ENCODE results near the gene SLC39A11.

SLC39A11 gene

GRCh38 chr17:72702136-72702735 is 390.3 kb downstream of the SLC39A11 start:
- no peak overlapping the region for H3K27ac ChIP-seq (replicated peaks)
- TF ChIP-seq, protein P1, sequence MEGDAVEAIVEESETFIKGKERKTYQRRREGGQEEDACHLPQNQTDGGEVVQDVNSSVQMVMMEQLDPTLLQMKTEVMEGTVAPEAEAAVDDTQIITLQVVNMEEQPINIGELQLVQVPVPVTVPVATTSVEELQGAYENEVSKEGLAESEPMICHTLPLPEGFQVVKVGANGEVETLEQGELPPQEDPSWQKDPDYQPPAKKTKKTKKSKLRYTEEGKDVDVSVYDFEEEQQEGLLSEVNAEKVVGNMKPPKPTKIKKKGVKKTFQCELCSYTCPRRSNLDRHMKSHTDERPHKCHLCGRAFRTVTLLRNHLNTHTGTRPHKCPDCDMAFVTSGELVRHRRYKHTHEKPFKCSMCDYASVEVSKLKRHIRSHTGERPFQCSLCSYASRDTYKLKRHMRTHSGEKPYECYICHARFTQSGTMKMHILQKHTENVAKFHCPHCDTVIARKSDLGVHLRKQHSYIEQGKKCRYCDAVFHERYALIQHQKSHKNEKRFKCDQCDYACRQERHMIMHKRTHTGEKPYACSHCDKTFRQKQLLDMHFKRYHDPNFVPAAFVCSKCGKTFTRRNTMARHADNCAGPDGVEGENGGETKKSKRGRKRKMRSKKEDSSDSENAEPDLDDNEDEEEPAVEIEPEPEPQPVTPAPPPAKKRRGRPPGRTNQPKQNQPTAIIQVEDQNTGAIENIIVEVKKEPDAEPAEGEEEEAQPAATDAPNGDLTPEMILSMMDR (IDR thresholded peaks at IDR 0.05; ENCODE audit: insufficient read depth, low read length), result no peak
- TF ChIP-seq SPI1 (IDR thresholded peaks at IDR 0.05; ENCODE audit: borderline replicate concordance, low read depth), result no peak
- TF ChIP-seq, protein P2, sequence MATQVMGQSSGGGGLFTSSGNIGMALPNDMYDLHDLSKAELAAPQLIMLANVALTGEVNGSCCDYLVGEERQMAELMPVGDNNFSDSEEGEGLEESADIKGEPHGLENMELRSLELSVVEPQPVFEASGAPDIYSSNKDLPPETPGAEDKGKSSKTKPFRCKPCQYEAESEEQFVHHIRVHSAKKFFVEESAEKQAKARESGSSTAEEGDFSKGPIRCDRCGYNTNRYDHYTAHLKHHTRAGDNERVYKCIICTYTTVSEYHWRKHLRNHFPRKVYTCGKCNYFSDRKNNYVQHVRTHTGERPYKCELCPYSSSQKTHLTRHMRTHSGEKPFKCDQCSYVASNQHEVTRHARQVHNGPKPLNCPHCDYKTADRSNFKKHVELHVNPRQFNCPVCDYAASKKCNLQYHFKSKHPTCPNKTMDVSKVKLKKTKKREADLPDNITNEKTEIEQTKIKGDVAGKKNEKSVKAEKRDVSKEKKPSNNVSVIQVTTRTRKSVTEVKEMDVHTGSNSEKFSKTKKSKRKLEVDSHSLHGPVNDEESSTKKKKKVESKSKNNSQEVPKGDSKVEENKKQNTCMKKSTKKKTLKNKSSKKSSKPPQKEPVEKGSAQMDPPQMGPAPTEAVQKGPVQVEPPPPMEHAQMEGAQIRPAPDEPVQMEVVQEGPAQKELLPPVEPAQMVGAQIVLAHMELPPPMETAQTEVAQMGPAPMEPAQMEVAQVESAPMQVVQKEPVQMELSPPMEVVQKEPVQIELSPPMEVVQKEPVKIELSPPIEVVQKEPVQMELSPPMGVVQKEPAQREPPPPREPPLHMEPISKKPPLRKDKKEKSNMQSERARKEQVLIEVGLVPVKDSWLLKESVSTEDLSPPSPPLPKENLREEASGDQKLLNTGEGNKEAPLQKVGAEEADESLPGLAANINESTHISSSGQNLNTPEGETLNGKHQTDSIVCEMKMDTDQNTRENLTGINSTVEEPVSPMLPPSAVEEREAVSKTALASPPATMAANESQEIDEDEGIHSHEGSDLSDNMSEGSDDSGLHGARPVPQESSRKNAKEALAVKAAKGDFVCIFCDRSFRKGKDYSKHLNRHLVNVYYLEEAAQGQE (IDR thresholded peaks at IDR 0.05; ENCODE audit: insufficient replicate concordance, low read depth), result no peak
- TF ChIP-seq POLR2AphosphoS5 (IDR thresholded peaks at IDR 0.05; ENCODE audit: low read depth), result no peak
- H3K4me3 ChIP-seq (replicated peaks; ENCODE audit: insufficient read depth, low read length), result no peak overlapping the region
- no peaks in the 10 kb centered on the region for H3K27me3 ChIP-seq (ENCODE audit: insufficient read depth, poor library complexity, severe bottlenecking)
- DNase-seq (ENCODE audit: low read depth in 1 of 2, low spot score in 1 of 2), result no peak

DNA sequence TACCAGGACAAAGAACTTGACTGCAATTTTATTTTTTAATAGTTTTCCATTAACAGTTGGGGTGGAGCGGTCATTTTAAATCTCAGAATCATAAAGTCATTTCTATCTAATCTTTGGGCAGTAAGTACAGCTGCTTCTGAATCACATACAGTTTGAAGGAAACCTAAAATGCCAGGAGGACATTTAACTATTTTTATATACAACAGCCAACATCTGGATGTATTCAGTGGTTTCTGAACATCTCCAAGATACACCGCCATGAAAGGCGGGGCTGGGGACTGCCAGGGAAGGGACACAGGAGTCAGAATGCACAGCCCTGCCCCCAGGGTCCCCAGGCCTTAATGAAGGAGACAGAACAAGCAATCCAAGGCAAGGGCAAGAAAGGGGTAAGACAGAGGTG is 392.3 kb downstream of the SLC39A11 start:
- Histone ChIP-seq H3K27me3 (ENCODE audit: insufficient read depth, poor library complexity, severe bottlenecking) (no peaks in the 10 kb centered on the region), H3K4me3 (replicated peaks; ENCODE audit: insufficient read depth, low read length) (no peak overlapping the region), H3K27ac (replicated peaks) (no peak overlapping the region)
- TF ChIP-seq POLR2AphosphoS5 (IDR thresholded peaks at IDR 0.05; ENCODE audit: low read depth) (no peak), SPI1 (IDR thresholded peaks at IDR 0.05; ENCODE audit: borderline replicate concordance, low read depth) (no peak), GABPA (IDR thresholded peaks at IDR 0.05; ENCODE audit: low read depth) (no peak)
- TF ChIP-seq, protein P2 (IDR thresholded peaks at IDR 0.05; ENCODE audit: insufficient replicate concordance, low read depth), result no peak
- TF ChIP-seq, protein P1 (IDR thresholded peaks at IDR 0.05; ENCODE audit: insufficient read depth, low read length), result no peak
- no peak for DNase-seq (ENCODE audit: low read depth in 1 of 2, low spot score in 1 of 2)

DNA sequence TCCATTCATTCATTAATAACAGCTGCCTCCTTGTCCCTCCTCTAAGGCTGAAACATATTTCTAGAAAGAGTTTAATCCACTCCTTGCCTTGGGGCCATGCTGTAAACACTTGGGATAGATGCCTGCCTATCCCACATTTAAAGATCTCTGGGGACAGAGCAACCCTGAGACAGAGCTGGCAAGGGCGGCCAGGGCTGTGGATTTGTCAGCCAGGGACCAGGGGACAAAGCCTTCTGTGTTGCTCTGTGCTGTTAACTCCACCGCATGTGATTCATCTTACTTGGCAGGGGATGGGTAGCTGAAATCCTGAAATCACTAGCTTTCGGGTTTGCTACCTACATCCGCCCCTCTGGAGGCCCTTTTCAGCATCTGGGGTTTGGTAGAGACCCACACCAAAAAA is 392.9 kb downstream of the SLC39A11 start:
- no peak overlapping the region for H3K4me3 ChIP-seq (replicated peaks; ENCODE audit: insufficient read depth, low read length)
- H3K27ac ChIP-seq (replicated peaks), result no peak overlapping the region
- TF ChIP-seq, protein P2 (IDR thresholded peaks at IDR 0.05; ENCODE audit: insufficient replicate concordance, low read depth), result no peak
- TF ChIP-seq POLR2AphosphoS5 (IDR thresholded peaks at IDR 0.05; ENCODE audit: low read depth) (no peak), GABPA (IDR thresholded peaks at IDR 0.05; ENCODE audit: low read depth) (no peak), SPI1 (IDR thresholded peaks at IDR 0.05; ENCODE audit: borderline replicate concordance, low read depth) (no peak)
- TF ChIP-seq, protein P1 (IDR thresholded peaks at IDR 0.05; ENCODE audit: insufficient read depth, low read length), result no peak
- H3K27me3 ChIP-seq (ENCODE audit: insufficient read depth, poor library complexity, severe bottlenecking), result no peaks in the 10 kb centered on the region
- DNase-seq (ENCODE audit: low read depth in 1 of 2, low spot score in 1 of 2), result no peak

Measured in HL-60 (cell line).